GM18517 (cell line): ENCODE data around the gene LRRIQ1.

ENCODE experiments used
- ATAC-seq: cut with Tn5 transposase; IDR thresholded peaks from one replicate; pipeline ENCODE4 v1.9.1; 2021; ENCODE audit warnings: mild to moderate bottlenecking, moderate library complexity; ENCODE audit not compliant: unreplicated experiment

Gene LRRIQ1

DNA sequence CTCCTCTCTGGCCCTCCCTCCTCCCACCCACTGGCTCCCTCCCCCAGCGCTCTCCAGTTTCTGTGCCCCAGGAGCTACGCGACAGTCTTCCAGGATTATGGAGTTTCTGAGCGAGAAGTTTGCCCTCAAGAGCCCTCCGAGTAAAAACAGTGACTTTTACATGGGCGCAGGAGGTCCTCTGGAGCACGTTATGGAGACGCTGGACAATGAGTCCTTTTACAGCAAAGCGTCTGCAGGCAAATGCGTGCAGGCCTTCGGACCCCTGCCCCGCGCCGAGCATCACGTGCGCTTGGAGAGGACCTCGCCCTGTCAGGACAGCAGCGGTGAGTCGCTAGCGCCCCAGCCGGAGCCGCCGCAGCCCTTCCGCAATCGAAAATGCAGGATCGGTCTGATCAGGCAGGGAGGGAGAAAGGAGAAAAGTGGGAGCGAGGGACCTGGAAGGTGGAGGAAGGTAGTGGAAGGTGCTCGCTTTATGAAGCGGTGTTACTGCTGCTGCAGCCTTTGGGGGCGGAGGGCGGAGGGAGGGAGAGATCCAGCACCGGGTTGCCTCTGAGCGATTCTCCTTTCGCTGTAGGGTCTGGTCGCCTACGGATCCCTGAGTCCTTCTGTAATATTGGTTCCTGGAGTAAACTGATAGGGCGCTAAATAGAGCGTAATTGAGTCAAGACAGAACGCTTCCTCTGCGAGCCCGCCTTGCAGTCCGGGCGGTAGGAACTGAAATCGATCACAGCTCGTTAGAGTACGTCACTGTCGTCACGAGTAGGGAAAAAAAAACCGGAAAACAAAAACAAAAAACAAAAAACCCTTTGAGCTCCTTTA, 244.2 kb downstream of the LRRIQ1 start, which contains the start of gene ALX1:
TSS of gene ALX1 (plus strand) at position 56 of the 819 bp plus-strand sequence. CDS start at position 98, 42 bp downstream.
- peak; percentile 68 for ATAC-seq

DNA sequence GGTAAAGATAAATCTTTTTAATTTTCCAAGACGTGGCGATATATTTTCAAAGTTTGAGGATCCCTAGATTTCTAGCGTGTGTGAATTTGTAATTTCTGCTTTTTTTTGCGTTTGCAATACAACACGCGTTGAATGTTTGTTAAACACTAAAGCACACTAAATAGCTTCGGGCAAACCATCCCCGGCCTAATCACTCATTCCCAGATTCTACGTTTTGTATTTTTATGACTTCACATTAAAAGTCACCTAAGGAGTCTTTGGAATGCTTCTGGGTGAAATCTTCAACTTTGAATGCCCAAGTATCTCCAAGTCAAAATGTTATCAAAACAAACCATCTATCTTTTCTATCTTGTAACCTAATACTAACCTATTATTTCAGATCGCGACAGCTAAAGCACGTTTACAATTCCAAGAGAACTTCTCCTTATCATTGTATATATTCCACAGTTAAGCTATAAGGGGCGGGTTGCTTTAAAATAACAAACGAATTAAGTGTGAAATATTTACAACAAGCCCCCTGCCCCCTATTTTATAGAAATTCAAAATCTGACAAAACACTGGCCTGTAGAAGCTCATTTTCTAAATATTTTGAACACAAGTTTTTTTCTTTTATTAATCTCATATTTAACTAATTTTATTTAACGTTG, 245.0 kb downstream of the LRRIQ1 start:
- no peak for ATAC-seq

GRCh38 chr12:85281636-85282312, 245.6 kb downstream of the LRRIQ1 start:
- no peak for ATAC-seq

DNA sequence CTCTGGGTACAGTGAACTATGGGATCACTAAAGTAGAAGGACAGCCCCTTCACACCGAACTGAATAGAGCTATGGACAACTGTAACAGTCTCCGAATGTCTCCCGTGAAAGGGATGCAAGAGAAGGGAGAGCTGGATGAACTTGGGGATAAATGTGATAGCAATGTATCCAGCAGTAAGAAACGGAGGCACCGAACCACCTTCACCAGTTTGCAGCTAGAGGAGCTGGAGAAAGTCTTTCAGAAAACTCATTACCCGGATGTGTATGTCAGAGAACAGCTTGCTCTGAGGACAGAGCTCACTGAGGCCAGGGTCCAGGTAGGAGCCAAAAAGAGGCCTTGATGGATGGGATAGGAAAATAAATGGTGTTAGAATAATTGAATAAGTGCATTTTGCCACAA, 247.4 kb downstream of the LRRIQ1 start:
- ATAC-seq = no peak
